Measurements from ENCODE around the gene AGAP2. TPM values are rescaled to one million over a fixed set of nuclear protein-coding genes. Genes with fewer than 3 reads are reported as not detected.

The AGAP2 gene
- total RNA-seq, 2 experiments from 2014 or later, result 21.0 to 21.2 TPM

DNA sequence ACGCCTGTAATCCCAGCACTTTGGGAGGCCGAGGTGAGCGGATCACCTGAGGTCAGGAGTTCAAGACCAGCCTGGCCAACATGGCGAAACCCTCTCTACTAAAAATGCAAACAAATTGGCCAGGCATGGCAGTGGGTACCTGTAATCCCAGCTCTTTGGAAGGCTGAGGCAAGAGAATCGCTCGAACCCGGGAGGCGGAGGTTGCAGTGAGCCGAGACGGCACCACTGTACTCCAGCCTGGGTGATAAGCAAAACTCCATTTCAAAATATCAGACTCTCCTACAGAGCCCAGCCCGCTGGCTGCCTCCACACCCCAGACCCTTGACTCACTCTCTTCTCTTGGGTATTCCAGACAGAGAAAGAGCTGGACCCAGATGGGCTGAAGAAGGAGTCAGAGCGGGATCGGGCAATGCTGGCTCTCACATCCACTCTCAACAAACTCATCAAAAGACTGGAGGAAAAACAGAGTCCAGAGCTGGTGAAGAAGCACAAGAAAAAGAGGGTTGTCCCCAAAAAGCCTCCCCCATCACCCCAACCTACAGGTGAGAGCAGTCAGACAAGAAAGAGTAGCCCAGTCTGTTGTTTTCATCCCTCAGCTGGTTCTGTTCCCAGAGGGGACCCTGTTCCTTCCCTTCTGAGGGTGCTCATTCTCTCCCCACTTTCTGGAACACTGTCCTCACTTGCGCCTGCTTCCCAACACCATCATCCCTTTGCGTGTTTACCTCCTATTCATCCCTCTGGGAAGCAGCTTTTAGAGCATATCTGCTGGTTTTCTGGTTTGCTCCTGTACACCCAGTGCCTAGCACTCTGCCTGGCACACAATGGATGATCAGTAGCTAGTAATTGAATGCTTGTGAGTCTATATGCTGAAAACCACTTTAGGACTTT lies 19.7 kb downstream of the AGAP2 start:
- Histone ChIP-seq H3K9me3 (ENCODE audit: control insufficient read depth in 1 of 2, insufficient read depth in 1 of 2, low read length in 2 of 2) (no peaks in the 10 kb centered on the region), H3K4me1 (ENCODE audit: insufficient read depth, low read length) (no peaks in the 10 kb centered on the region), H3K27me3 (ENCODE audit: control insufficient read depth in 1 of 2, insufficient read depth in 2 of 2, low read length in 2 of 2) (no peaks in the 10 kb centered on the region), H3K27ac (ENCODE audit: low read depth in 1 of 2, low read length in 2 of 2) (no peak overlapping the region), H3K36me3 (ENCODE audit: insufficient read depth, low read length) (peaks cover 63% of the 10 kb centered on the region), H3K4me3 (ENCODE audit: low read length) (no peak overlapping the region)
- H3K9me3 Mint-ChIP-seq, result no peaks in the 10 kb centered on the region
- ChIA-PET CTCF (no interaction called here), POLR2A (interaction anchor here (1.1 to 1.6 kb wide), 3 partner anchors 22 to 26 kb away, joined by 3 to 4 read pairs (median 3); no protein-coding TSS in a partner anchor)
- DNase-seq (no peak), ATAC-seq (ENCODE audit: poor library complexity) (no peak)
- H3K4me3 Mint-ChIP-seq, result no peak overlapping the region
- intact Hi-C loops (cut with DNase I, micrococcal nuclease), result loop anchor here in 1 of 2 experiments (2.0 kb wide), 1 partner anchor 20 kb away; the partner anchor contains the start of gene AGAP2
- TF ChIP-seq, protein P1, sequence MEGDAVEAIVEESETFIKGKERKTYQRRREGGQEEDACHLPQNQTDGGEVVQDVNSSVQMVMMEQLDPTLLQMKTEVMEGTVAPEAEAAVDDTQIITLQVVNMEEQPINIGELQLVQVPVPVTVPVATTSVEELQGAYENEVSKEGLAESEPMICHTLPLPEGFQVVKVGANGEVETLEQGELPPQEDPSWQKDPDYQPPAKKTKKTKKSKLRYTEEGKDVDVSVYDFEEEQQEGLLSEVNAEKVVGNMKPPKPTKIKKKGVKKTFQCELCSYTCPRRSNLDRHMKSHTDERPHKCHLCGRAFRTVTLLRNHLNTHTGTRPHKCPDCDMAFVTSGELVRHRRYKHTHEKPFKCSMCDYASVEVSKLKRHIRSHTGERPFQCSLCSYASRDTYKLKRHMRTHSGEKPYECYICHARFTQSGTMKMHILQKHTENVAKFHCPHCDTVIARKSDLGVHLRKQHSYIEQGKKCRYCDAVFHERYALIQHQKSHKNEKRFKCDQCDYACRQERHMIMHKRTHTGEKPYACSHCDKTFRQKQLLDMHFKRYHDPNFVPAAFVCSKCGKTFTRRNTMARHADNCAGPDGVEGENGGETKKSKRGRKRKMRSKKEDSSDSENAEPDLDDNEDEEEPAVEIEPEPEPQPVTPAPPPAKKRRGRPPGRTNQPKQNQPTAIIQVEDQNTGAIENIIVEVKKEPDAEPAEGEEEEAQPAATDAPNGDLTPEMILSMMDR (IDR thresholded peaks at IDR 0.05), result no peak
- H3K4me1 Mint-ChIP-seq (ENCODE audit: low read depth), result peaks cover 18% of the 10 kb centered on the region
- H3K27ac Mint-ChIP-seq, result peak overlapping the region; percentile 61
- no peaks in the 10 kb centered on the region for H3K27me3 Mint-ChIP-seq
- H3K36me3 Mint-ChIP-seq (ENCODE audit: low read depth), result peaks cover 65% of the 10 kb centered on the region

DNA sequence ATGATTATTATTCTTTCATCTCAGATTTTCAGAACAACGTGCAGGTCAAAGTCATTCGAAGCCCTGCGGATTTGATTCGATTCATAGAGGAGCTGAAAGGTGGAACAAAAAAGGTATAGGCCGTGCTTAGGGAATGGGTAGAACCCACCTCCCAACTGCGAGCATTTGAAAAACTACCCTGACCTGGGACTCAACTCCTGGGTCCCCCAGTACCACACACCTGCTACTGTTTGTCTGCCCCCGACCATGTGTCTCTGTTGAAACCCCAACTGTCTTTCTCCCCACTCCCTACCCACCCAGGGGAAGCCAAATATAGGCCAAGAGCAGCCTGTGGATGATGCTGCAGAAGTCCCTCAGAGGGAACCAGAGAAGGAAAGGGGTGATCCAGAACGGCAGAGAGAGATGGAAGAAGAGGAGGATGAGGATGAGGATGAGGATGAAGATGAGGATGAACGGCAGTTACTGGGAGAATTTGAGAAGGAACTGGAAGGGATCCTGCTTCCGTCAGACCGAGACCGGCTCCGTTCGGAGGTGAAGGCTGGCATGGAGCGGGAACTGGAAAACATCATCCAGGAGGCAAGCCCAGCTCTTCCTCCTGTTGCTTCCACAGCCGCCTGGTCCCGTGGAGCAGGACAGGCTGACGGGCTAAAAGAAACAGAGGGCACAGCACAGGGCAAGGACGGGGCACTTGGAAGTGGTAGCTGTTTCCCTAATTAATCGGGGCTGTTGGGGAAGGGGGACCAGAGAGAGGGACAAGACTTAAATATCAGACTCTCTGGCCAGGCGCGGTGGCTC lies 20.5 kb downstream of the AGAP2 start:
- peaks cover 70% of the 10 kb centered on the region for H3K36me3 ChIP-seq (ENCODE audit: insufficient read depth, low read length)
- no peaks in the 10 kb centered on the region for H3K4me1 ChIP-seq (ENCODE audit: insufficient read depth, low read length)
- intact Hi-C loops (cut with DNase I, micrococcal nuclease), result loop anchor here in 1 of 2 experiments (2.0 kb wide), 1 partner anchor 21 kb away; the partner anchor contains the start of gene AGAP2
- Mint-ChIP-seq H3K27me3 (no peaks in the 10 kb centered on the region), H3K27ac (no peak overlapping the region), H3K36me3 (ENCODE audit: low read depth) (peaks cover 69% of the 10 kb centered on the region), H3K9me3 (no peaks in the 10 kb centered on the region), H3K4me1 (ENCODE audit: low read depth) (peaks cover 10% of the 10 kb centered on the region), H3K4me3 (no peak overlapping the region)
- POLR2A ChIA-PET, result interaction anchor here (1.0 to 1.6 kb wide), 2 partner anchors 23 to 24 kb away, joined by 3 to 4 read pairs; no protein-coding TSS in a partner anchor
- DNase-seq (no peak), ATAC-seq (ENCODE audit: poor library complexity) (no peak)
- no peak overlapping the region for H3K4me3 ChIP-seq (ENCODE audit: low read length)
- H3K27ac ChIP-seq (ENCODE audit: low read depth in 1 of 2, low read length in 2 of 2), result no peak overlapping the region
- CTCF ChIA-PET, result no interaction called here
- no peaks in the 10 kb centered on the region for H3K9me3 ChIP-seq (ENCODE audit: control insufficient read depth in 1 of 2, insufficient read depth in 1 of 2, low read length in 2 of 2)
- TF ChIP-seq, protein P1 (IDR thresholded peaks at IDR 0.05), result no peak
- no peaks in the 10 kb centered on the region for H3K27me3 ChIP-seq (ENCODE audit: control insufficient read depth in 1 of 2, insufficient read depth in 2 of 2, low read length in 2 of 2)

DNA sequence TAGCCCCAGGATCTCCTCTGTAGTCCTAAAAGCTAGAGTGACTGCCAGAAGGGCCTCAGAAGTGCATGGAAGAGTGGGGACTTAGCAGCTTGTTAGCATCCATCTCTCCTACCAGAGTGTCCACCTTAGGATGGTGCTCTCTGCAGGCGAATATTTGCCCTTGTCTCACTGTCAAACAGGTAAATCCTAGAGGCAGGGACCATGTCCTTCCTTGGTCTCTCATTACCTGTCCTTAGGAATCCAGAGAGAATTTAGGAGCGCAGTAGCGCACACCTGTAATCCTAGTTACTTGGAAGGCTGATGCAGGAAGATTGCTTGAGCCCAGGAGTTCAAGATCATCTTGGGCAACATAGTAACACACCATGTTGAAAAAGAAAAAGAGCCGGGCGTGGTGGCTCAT lies 21.4 kb downstream of the AGAP2 start:
- no peak for DNase-seq
- ATAC-seq (ENCODE audit: poor library complexity), result no peak
- Mint-ChIP-seq H3K27me3 (no peaks in the 10 kb centered on the region), H3K4me1 (ENCODE audit: low read depth) (peaks cover 6% of the 10 kb centered on the region), H3K36me3 (ENCODE audit: low read depth) (peaks cover 77% of the 10 kb centered on the region), H3K9me3 (no peaks in the 10 kb centered on the region), H3K27ac (no peak overlapping the region), H3K4me3 (no peak overlapping the region)
- ChIA-PET CTCF (no interaction called here), POLR2A (interaction anchor here (1.0 kb wide), 1 partner anchor 25 kb away, joined by 3 read pairs; no protein-coding TSS in a partner anchor)
- H3K27me3 ChIP-seq (ENCODE audit: control insufficient read depth in 1 of 2, insufficient read depth in 2 of 2, low read length in 2 of 2), result no peaks in the 10 kb centered on the region
- H3K27ac ChIP-seq (ENCODE audit: low read depth in 1 of 2, low read length in 2 of 2), result no peak overlapping the region
- intact Hi-C loops (cut with DNase I, micrococcal nuclease), result no loop called here
- H3K9me3 ChIP-seq (ENCODE audit: control insufficient read depth in 1 of 2, insufficient read depth in 1 of 2, low read length in 2 of 2), result no peaks in the 10 kb centered on the region
- TF ChIP-seq, protein P1 (IDR thresholded peaks at IDR 0.05), result no peak
- H3K36me3 ChIP-seq (ENCODE audit: insufficient read depth, low read length), result peaks cover 70% of the 10 kb centered on the region
- H3K4me3 ChIP-seq (ENCODE audit: low read length), result no peak overlapping the region
- H3K4me1 ChIP-seq (ENCODE audit: insufficient read depth, low read length), result no peaks in the 10 kb centered on the region

All from CD4-positive, alpha-beta T cell (primary cell).